Upper lobe of left lung (tissue), 4 donors: Measurements from ENCODE around the gene CCDC28B.

Experiments used
- CTCF ChIP-seq, 6 experiments: fragments of 450-650 bp in 4 of 6; fragments of 200-600 bp in 2 of 6; sonication (generic) in 2 of 6; IDR thresholded peaks; one replicate each; pipeline ENCODE4 v1.5.1; 2016 to 2019; ENCODE audit warnings: antibody characterized with exemption in 6 of 6
- POLR2A ChIP-seq, 4 donors: fragments of 450-650 bp; IDR thresholded peaks; one replicate each; pipeline ENCODE4 v1.5.1; 2016 to 2017; ENCODE audit warnings: antibody characterized with exemption in 4 of 4, mild to moderate bottlenecking in 2 of 4
- POLR2AphosphoS5 ChIP-seq, 2 donors: sonication (generic); formaldehyde crosslinking; IDR thresholded peaks; one replicate each; pipeline ENCODE4 v1.5.1; 2017; ENCODE audit warnings: antibody characterized with exemption in 2 of 2

GRCh38 chr1:32239337-32239736, 38.9 kb downstream of the CCDC28B start:
- TF ChIP-seq CTCF (IDR thresholded peaks at IDR 0.05) (no peak), POLR2A (IDR thresholded peaks at IDR 0.05) (no peak), POLR2AphosphoS5 (IDR thresholded peaks at IDR 0.05) (no peak)
